HG03457 (cell line): ENCODE measurements around the gene UVRAG.
"Not testable (repeated sequence)": the region's sequence is repeated elsewhere in the genome, so short reads cannot be mapped to it uniquely, and the experiment has no call there.

Source experiments
- ATAC-seq: cut with Tn5 transposase; IDR thresholded peaks from one replicate; pipeline ENCODE4 v1.9.1; 2021; ENCODE audit warnings: moderate number of reproducible peaks; ENCODE audit not compliant: unreplicated experiment

UVRAG gene

DNA sequence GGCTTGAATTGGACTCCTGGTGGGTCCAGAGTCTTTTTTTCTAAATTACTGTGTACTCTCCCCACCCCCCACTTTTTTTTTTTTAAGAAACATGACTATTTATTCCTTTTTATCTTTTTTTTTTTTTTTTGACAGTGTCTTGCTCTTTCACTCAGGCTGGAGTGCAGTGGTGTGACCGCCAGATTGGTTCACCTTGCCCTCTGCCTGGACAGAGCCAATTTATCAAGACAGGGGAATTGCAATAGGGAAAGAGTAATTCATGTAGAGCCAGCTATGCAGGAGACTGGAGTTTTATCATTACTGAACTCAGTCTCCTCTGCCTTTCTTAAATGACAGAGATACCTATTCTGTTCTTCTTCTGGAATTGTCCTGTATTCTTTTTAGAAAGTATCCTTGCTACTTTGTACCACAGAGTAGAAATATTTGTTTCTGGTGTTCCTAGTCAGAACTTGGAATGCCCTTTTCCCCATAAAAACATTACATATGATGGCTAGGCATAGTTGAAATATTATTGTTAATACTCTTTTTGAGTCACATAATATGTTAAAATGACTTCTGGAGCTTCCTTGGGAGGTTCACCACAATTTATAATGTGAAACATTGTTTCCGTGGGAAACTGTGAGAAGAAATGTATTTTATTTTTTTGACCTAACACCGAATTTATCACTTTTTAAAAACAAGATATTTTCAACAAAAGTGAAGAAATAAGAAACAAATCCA, 95.6 kb downstream of the UVRAG start:
- ATAC-seq, result no peak

DNA sequence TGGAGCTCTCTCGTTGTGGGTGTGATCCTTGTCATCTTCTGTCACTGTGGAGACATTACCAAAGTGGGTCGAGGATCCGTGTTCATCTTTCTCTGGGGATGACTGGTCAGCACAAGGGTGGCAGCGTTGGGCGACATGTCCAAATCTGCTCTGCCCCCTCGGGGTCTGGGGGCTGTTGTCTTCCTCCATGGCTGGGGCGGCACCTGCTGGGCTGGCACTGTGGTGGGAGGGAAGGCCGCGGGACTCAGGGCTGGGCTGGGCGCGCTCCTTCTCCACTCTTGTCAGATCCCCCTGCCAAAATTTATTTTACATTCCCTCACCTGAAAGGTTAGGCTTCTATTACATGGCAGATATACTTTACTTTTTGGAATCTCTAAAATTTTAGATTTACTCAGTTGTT, 96.4 kb downstream of the UVRAG start:
- ATAC-seq, result no peak

DNA sequence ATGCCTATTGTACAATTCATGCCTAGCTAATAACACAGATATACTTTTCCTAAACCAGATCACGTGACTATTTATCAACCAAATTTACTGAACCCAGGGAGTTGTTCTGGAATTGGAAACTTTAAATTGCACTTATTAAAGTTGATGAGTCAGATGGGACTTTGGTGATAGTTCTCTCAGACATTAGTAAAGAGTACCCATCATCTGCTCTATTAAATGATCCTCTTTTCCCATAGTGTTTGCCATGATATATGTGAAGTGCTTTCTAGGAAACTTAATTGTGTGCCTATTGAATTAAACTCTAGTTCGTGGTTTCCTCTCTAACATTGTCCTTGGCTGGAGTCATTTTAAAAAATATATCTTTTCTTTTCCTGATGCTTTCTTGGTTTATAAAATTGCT, 99.0 kb downstream of the UVRAG start:
- no peak for ATAC-seq

DNA sequence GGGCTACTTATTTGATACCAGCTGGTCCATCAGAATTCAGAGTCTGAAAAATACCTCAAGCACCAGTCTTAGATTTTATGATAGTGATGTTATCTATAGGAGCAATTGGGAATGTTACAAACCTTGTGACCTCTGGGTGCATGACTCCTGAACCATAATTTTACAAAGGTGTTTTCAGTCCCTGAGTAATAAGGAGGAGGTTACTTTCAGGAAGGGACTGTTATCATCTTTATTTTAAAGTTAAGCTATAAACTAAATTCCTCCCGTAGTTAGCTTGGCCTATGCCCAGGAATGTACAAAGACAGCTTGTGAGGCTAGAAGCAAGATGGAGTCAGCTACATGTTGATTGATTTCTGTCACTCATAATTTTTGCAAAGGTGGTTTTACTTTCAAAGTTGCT, 101.9 kb downstream of the UVRAG start:
- ATAC-seq, result no peak

DNA sequence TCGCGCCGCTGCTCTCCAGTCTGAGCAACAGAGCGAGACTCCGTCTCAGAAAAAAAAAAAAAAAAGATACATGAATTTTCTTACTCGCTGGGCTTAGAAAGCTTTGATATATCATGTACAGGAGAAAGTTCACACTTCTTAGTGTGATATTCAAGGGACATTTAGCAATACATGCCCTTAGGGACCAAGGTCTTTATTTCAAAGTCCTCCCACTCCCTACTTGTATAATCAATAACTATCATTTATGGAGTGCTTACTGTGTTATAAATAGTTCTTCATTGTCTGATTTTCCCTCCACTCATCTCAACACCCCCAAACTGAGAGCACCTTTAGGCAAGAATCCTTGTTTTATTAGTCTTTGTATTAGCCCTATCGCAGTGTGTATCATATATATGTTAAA, 103.3 kb downstream of the UVRAG start:
- no peak for ATAC-seq

DNA sequence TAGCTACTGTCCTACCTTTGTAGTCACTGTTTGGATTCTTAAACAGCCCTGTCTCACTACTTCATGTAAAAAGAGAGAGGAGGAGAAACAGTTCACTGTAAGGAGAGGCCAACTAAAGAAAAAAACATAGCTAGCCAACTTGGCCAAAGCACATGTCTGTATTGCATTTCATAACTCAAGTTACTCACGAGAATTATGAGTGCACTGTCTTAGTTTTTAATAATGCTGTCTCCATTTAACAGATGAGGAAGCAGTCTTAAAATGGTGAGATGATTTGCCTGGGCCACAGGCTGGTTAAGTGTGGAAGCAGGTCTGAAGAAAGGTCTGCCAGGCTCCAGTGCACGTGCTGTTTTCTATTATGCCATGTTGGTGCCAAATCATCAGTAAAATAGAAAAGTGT, 104.5 kb downstream of the UVRAG start:
- no peak for ATAC-seq

DNA sequence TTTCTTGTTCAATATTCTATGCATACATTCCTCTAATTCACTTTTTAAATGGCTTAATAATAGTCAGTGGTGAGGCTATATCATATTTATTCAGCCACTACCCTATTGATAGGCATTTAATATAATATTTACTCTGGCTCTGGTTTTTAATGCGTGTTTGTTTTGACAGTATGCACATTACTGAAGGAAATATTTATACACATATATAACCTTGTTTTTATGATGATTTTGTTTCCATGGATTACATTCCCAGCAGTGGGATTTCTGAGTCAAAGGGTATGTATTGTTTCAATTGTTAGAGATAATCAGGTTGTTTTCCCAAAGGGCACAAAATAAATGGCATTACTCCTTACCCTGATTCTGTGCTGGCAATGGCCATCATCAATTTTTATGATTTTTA, 105.8 kb downstream of the UVRAG start:
- no peak for ATAC-seq

DNA sequence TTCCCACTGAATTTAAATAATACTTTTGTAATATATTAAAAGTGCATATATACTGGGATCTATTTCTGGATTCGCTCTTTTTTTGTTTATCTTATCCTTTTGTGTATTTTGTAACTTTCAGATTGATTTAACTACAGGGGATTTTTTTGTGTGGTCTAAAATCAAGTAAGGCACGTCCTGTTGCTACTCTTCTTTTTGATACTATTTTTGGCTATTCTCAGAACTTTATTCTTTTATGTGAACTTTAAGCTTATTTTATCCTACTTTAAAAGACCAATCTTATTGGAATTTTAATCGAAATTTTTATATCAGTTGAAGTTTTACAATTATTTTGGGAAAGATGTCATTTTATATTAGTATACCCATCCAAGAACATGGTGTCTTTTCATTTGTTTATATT, 106.8 kb downstream of the UVRAG start:
- ATAC-seq, result no peak

DNA sequence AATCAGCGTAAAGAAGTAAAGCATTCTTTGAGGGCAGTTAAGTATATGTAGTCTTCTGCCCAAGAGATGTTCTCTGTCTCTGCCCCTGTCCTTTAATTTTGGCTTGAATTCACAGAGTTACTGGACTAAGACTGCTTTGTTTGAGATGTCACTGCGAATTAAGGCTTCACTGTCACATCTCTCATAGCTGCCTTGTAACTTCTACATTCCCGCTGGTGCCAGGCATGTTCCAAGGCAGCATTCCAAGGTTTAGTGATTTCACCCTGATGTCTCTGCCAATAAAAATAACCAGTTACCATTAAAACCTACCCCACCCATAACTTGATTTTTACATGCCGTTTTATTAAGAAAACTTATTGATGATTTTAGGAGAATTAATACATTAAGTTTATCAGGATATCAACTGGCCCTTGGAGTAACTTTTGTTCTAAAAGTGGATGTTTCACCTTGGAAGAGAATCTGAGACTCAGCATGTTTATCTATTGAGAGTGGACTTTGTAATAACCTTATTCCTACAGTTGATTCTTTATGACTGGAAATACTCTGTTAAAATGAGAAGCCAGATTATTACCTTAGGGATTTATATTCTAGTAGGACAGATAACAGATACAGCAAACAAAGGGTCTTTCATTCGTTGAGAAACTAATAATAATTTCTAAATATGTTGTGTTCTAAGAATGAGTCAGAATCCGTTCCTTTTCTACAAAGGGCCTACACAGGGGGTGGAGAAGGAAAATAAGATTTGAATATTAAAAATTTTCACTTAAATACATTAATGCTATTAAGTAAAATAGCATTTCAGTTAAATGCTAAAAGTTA, 110.2 kb downstream of the UVRAG start:
- no peak for ATAC-seq

DNA sequence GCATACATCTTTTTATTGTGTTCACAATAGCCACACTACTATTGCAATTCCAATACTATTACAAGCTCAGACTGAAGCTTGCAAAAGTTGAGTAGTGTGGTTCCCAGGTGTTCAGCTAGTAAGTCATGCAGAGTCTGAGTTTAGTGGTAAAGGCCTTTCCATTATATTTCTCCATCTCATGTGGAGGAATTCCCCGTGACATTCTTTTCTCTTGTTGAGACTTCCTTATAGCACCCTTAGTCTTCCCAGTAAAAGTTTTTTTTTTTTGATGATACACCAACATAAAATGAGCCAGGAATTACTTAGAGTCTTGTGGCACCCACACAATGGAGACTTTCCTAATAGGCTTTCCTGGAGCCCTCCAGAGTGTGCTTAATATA, 110.8 kb downstream of the UVRAG start:
- ATAC-seq, result no peak

DNA sequence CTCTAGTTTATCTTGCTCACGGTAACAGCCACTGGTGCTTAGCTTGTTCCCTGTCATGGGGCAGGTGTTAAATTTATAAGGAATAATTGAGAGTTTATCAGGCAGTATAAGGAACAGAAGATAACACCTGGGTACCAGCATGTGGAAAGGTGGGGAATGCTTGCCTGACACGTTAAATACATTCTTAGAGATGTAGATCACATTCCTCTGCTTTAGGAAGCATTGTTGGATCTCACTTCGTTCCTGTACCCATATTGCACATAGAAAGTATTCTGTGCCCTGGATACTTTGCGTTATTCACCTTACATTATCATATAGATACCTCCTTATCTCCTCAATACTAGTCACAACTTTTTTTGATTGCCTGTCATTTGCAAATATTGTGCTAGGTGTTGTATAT, 114.7 kb downstream of the UVRAG start:
- ATAC-seq, result no peak

DNA sequence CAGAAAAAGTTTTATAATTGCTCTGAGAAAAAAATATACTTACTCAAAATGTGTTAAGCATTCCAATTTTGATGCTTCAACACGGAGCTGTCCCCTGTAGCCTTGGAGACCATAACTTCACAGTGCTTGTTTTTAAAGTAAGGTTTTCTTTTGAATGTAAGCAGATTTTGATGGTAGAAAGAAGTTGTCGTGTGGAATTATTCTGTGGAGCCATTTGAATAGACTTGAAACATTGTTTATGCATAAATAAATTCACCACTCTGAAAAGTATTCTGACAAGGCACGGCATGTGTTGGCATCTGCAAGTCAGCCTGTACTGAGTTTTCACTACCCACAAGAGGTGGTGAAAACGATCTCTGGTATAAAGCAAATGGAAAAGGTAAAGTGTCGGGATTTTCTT, 115.5 kb downstream of the UVRAG start:
- no peak for ATAC-seq

DNA sequence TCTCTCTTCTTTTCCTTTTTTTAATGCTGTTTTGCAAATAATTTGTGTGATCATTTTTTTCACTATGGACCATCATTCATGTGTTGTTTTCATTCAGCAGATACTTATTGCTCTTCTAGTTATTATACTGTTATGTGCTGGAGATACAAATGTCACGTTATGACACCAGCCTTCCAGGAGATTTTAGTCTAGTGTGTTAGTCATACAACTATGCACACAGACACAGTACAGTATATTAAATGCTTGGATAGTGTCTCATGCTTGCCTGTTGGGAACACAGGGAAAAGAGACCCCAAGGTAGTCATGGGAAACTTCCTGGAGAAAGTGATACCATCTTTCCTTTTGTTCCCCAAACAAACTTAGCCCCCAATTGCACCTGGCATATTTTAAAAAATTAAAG, 116.1 kb downstream of the UVRAG start:
- ATAC-seq, result no peak

DNA sequence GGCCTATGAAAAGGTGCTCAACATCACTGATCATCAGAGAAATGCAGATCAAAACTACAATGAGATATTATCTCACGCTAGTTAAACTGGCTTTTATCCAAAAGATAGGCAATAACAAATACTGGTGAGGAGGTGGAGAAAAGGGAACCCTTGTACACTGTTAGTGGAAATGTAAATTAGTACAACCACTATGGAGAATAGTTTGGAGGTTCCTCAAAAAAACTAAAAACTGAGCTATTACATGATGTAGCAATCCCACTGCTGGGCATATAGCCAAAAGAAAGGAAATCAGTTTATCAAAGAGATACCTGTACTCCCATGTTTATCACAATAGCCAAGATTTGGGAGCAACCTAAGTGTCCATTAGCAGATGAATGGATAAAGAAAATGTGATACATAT, 118.7 kb downstream of the UVRAG start:
- not testable (repeated sequence) for ATAC-seq

DNA sequence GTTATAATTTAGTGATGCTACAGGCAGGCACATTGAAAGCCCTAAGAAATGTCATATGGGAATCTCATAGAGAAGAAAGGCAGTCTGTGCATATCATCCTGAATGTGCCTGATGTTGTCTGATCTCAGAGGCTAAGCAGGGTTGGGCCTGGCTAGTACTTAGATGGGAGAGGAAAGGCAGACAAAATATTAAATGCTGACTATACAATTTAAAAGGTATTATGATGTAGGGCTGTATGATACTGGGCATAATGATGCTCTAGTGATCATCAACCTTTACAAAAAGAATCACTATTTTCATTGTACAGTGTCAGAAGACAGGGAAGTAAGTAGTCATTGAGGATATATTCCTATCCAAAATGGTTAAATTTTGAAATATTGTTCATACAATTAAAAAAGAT, 119.8 kb downstream of the UVRAG start:
- ATAC-seq, result no peak

DNA sequence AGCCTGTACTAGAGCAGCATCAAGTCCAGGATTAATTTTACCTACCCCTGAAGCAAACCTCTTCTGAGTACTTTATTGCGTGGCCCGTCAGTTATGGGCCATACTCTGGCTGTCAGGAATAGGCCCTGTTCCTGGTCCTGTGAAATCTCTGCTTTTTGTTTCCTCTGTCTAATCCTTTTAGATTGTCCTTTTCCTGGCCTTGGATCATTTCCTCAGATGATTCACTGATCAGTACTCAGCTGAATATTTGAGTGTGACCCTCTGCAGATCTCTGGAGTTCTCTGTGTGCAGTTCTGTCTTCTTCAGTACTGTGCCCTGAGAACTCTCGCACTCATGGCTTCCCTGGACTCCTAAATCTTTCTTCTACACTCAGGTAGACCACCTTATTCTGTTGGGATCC, 123.5 kb downstream of the UVRAG start:
- no peak for ATAC-seq

DNA sequence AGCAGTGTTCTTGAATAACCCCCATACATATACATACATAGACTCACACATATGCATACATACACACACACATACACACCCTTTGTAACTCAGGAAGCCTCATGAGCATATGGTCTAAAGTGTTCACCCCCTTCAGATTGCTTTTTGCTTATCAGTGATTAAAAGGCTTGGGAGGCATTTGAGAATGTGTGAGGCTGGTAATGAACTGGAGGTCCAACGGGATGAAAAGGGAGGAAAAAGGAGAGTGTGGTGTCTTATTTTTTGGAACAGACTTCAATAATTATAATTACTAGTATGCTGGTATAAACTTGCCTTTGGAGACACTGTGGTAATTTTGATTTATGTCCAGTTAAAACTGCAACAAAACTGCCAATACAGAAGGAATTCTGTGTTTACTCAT, 124.5 kb downstream of the UVRAG start:
- ATAC-seq, result no peak

DNA sequence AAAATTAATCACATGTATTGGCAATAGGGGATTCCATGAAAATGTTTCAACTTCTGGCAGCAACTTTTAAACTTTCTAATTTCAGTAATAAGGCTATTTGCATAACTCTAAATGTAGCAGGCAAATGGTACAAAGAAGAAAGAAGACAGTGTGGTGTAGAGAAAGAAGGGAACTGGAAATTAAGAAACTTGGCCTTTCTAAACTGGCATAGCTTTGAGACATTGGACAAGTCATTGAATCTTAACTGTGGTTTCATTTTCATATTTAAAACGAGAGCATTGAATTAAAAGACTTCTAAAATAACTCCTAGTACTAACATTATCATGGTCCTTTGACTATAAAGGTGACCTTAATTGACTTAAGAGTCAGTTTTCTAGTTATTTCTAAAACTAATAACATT, 125.0 kb downstream of the UVRAG start:
- no peak for ATAC-seq

DNA sequence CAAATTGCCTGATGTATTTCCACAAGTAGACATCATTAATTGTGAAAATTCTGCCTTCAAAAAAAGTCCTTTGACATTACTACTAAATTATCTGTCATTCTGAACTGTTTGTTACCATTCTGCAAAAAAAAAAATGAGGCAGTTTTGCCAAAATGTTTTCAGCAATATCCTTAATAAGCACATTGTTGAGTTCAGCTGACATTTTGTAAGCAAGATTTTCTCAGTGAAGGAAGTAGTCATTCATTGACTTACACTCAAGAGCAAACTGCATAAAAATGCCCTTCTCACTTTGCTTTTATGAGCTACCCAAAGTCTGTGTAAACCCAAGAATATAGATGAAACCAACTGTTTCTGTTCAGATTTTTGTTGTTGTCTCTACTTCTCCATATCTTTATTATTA, 125.9 kb downstream of the UVRAG start:
- ATAC-seq, result no peak

DNA sequence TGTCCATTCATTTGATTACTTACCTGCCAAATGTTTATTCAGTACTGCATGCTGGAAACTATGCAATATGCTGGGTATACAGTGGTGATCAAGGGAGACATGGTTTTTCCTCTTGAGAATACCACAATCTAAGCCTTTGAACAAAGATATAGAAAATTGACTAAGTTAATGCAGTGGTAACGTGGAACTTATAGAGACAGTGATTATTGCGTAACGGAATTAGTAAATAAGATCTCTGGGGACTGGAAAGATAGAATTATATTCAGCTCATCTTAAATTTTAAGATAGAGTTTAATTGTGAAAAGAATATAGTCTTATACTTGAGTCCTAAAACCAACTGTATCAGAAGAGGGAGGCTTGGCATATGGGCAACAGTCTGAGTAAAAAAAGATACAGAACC, 129.5 kb downstream of the UVRAG start:
- ATAC-seq, result no peak

DNA sequence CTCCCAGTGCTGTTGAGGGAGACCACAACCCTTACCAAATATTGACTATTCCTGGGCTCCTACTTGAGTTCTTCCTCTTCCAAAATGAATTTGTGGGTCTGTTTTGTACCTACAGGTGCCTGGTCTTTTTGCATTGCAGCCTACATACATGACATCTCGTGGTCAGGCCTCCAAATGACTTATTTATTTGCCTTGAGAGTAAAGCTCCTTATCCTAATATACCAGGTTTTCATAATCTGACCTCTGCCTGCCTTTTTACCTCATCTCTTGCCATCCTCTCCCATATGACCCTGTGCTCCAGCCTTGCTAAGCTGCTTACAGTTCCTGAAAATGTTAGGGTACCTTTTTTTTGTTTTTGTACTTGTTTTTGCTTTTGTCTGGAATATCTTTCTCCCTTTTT, 130.4 kb downstream of the UVRAG start:
- ATAC-seq, result no peak

DNA sequence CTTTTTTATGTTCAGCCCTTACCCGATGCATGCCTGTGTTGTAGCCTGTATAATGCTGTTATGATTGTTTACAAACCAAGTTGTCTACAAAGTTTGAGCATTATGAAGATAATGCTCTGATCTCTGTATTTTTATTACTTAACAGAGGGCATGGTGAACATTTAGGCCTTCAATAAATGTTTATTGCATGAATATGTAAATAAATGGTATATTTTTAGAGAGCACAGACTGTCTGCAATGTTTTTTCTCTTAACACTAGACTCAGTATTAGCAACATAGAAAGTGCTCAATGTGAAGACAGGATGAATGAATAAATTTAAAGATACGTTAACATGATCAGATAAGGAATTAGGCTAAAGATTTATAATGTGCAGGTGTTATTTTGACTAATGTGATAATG, 130.9 kb downstream of the UVRAG start:
- ATAC-seq, result no peak
